A673 (cell line): ENCODE results near the gene TRPC4.

Experiments used
- CTCF ChIP-seq: fragments of 300-800, 200-600 bp; sonication (generic); conservative IDR thresholded peaks from 2 replicates; pipeline ENCODE4 v1.5.1; 2017; ENCODE audit warnings: low read depth, mild to moderate bottlenecking, antibody characterized with exemption, low read length, moderate library complexity, mixed read lengths
- EZH2 ChIP-seq: fragments of 200-600 bp; sonication (generic); IDR thresholded peaks from 2 replicates; pipeline ENCODE4 v1.6.1; 2017; ENCODE audit warnings: borderline replicate concordance, low read depth, mild to moderate bottlenecking, mixed read lengths, antibody characterized with exemption, low read length; ENCODE audit not compliant: poor library complexity, severe bottlenecking

- TF ChIP-seq CTCF (no peak), EZH2 (no peak)
These were observed 205.8 kb downstream of the TRPC4 start for GRCh38 chr13:37663724-37664123.
